Keratinocyte (primary cell): ENCODE data around the gene MAP3K3.

Source experiments
- EZH2 ChIP-seq: IDR thresholded peaks from one replicate; pipeline ENCODE4 v1.6.1; 2012; ENCODE audit warnings: inconsistent platforms, mild to moderate bottlenecking, low read length, moderate library complexity
- TF ChIP-seq, protein P1 (sequence below), 3 experiments: IDR thresholded peaks in 1 of 3; conservative IDR thresholded peaks in 1 of 3; optimal IDR thresholded peaks in 1 of 3; 2 replicates in 2 of 3; 3 replicates in 1 of 3; pipeline versions ENCODE3 to v1.5.1; 2011; ENCODE audit warnings: low read length in 3 of 3, mild to moderate bottlenecking in 3 of 3, moderate library complexity in 2 of 3, control low read depth in 1 of 3, inconsistent platforms in 1 of 3; ENCODE audit not compliant: insufficient read depth in 2 of 3; ENCODE audit errors: extremely low read depth in 1 of 3

- TF ChIP-seq, protein P1, sequence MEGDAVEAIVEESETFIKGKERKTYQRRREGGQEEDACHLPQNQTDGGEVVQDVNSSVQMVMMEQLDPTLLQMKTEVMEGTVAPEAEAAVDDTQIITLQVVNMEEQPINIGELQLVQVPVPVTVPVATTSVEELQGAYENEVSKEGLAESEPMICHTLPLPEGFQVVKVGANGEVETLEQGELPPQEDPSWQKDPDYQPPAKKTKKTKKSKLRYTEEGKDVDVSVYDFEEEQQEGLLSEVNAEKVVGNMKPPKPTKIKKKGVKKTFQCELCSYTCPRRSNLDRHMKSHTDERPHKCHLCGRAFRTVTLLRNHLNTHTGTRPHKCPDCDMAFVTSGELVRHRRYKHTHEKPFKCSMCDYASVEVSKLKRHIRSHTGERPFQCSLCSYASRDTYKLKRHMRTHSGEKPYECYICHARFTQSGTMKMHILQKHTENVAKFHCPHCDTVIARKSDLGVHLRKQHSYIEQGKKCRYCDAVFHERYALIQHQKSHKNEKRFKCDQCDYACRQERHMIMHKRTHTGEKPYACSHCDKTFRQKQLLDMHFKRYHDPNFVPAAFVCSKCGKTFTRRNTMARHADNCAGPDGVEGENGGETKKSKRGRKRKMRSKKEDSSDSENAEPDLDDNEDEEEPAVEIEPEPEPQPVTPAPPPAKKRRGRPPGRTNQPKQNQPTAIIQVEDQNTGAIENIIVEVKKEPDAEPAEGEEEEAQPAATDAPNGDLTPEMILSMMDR (optimal IDR thresholded peaks at IDR 0.05 in 1 of 3, IDR thresholded peaks at IDR 0.05 in 1 of 3, conservative IDR thresholded peaks at IDR 0.05 in 1 of 3; ENCODE audit: extremely low read depth in 1 of 3, insufficient read depth in 2 of 3, low read length in 3 of 3) = no peak
- no peak for TF ChIP-seq EZH2
These were observed 8.8 kb downstream of the MAP3K3 start for GRCh38 chr17:63631062-63631461.
